ENCODE measurements around the gene TFDP2.
"Not testable (repeated sequence)": the region's sequence is repeated elsewhere in the genome, so short reads cannot be mapped to it uniquely, and the experiment has no call there.

Gene TFDP2

DNA sequence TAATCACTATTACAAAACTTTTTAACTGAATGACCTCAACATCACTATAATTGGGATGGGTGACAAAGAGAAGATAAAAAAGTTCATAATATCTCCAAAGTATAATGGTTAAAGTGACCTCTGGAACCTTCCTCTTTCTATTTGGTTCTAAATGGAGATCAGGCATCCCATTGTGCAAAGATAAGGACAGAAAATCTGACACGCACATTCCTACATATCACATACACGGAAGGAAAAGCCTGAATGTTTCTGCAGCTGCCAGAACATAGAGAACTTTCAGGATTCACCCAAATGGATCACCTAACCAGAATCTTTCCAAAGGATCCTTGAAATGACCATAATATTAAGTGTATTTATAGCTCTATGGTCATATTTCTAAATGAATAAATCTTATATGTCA lies 128.2 kb downstream of the TFDP2 start:
- no peak for DNase-seq (ENCODE audit: low read depth in 2 of 2)

DNA sequence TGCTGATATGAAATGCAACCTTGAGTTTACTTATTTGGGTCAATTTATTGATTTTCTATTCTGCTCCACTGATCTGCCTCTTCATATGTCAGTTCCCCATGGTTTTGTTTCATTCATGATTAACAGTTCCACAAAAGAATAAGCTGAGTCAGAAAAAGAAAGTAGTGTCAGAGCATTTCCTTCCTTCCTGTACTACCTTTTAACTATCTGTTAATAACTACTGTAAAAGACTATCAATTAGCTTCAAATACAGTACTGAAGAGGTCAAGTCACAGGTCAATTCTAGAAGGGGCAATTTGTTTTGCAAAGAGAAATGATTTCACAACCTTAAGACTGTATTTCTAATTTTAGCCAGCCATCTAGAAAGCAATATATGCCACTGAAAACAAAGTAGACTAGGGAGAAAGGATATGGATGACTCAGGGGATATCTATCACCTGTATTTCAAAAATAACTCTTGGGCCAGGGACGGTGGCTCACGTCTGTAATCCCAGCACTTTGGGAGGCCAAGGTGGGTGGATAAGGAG lies 129.5 kb downstream of the TFDP2 start:
- DNase-seq (ENCODE audit: low read depth in 2 of 2) = no peak

DNA sequence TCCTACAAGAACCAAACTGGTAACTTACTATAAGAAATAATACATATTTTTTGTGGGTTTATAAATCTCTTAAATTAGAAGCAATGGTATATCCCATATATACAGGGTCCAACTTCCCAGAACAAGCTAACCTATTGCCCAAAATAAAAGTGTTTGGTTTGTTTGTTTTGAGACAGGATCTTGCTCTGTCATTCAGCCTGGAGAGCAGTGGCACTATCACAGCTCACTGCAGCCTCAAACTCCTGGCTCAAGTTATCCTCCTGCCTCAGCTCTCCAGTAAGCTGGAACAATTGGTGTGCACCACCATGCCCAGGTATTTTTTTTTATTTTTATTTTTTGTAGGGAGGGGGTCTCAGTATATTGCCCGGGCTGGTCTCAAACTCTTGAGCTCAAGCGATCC lies 135.4 kb downstream of the TFDP2 start:
- no peak for DNase-seq (ENCODE audit: low read depth in 2 of 2)

DNA sequence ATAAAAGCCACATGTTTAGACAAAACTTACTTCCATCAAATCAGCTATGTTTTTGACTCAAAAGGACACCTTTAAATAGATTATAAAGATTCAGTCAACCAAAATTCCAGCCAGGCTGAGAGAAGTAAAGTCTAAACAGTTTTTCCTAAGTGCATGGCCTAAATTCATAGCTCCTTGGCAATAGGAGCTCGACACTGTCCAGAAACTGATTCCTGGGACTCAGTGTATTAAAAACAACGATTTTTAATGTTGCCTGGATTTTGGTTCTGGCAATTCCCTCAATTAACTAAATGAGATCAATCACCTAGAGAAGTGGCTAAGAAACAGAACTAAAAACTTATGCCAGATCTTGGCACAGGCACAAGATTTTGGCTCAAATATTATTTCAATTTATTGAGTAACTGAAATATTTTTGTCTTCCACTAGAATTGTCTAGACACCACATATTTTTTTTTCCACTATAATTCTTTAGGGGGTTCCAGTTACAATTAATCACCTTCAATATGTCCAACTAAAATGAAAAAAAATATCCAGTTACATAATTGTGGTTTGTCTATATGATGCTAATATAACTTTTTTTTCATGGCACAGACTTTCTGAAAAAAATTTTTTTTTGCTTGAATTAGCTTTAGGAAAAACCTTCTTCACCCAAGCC lies 135.9 kb downstream of the TFDP2 start:
- DNase-seq (ENCODE audit: low read depth in 2 of 2) = no peak

DNA sequence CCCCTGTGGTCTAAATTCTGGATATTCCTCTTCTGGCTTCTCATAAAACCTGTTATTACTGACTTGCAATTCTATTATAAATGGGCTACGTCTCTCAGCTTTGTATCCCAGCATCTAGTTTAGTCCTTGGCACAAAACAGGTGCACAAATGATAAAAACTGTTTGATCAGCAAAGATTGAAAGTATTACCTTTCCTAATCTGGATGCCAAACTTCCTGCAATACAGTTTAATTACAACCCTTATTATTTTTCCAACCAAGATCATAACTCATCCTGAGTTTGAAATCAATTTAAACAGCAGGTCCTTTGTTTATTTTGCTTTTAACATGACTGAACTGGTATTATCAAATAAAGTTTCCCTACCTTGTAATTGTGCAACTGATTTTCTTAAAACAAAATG lies 140.3 kb downstream of the TFDP2 start:
- DNase-seq (ENCODE audit: low read depth in 2 of 2) = no peak

DNA sequence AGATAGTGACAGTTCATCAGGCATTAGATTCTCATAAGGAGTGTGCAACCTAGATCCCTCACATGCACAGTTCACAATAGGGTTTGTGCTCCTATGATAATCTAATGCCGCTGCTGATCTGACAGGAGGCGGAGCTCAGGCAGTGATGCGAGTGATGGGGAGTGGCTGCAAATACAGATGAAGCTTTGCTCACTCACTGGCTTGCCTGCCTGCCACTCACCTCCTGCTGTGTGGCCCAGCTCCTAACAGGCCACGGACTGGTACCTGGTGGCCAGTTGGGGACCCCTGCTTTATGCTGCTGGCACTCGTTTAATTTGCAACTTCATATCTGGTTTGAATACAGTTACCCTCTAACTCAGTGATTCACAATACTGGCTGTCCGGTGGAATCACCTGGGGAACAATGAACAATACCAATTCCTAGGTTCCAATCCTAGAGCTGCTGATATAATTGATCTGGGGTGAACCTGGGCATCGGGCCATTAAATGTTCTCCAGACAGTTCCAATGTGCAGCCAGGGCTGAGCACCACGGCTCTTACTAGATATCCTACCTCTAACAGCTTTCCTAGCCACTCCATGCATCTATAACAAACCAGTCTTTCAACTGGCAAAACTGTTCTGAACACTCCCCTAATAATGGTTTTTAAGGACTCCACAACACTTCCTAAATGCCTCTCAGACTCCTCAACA lies 141.5 kb downstream of the TFDP2 start:
- DNase-seq (ENCODE audit: low read depth in 2 of 2) = no peak

DNA sequence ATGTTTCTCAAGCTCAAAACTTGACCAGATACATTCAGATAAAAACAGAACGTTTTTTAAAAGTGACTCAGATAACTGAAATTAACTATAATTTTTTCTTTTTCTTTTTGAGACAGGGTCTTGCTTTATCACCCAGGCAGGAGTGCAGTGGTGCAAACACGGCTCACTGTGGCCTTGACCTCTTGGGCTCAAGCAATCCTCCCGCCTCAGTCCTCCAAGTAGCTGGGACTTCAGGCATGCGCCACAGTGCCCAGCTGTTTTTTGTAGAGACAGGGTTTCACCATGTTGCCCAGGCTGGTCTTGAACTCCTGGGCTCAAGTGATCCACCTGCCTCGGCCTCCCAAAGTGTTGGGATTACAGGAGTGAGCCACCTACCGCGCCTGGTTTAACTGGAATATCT lies 144.4 kb downstream of the TFDP2 start:
- not testable (repeated sequence) for DNase-seq (ENCODE audit: low read depth in 2 of 2)

DNA sequence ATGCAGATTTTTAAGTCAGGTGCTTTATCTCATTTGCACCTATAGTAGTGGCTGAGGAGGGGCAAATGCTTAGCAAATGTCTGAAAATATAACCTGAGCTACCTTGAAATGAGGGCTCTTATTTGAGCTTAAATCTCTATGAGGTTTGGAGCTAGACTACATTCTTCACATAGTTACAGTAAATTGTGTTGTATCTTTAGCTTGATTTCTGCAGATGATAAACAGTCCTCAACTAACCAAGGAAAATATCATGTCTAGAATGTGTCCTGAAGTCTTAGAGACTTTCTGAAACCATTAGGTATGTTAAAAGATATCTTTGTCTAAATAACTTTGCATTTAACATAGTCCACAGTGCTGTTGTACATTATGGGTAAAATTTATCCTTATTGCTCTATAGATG lies 145.3 kb downstream of the TFDP2 start:
- DNase-seq (ENCODE audit: low read depth in 2 of 2) = no peak

DNA sequence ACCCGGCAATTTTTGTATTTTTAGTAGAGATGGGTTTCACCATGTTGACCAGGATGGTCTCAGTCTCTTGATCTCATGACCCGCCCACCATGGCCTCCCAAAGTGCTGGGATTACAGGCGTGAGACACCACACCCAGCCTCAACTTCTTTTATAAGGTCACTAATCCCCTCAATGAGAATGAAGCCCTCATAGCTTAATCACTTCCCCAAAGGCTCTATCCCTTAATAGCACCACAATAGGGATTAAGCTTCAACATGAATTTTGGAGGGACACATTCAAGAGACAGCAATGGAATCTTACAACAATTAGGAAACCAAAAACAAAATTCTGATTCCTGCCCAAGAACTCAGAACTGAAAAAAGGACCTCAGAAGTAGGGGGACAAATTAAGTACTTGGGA lies 146.1 kb downstream of the TFDP2 start:
- DNase-seq (ENCODE audit: low read depth in 2 of 2) = no peak

DNA sequence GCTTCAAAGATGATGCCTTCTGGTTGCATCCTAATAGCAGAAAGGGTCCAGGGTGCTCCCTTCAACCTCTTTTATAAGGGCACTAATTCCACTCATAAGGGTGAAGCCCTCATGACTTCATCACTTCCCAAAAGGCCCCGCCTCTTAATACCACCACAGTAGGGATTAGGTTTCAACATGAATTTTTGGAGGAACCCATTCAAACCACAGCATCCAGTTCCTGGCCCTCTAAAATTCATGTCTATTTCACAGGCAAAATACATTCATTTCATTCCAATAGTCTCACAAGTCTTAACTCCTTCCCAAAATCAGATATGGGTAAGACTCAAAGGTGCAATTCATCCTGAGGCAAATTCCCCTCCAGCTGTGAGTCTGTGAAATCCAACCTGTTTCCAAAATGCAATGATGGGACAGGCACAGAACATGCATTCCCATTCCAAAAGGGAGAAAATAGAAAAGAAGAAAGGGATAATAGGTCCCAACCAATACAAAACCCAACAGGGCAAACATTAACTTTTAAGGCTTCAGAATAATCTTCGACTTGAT lies 148.9 kb downstream of the TFDP2 start:
- DNase-seq (ENCODE audit: low read depth in 2 of 2) = no peak

DNA sequence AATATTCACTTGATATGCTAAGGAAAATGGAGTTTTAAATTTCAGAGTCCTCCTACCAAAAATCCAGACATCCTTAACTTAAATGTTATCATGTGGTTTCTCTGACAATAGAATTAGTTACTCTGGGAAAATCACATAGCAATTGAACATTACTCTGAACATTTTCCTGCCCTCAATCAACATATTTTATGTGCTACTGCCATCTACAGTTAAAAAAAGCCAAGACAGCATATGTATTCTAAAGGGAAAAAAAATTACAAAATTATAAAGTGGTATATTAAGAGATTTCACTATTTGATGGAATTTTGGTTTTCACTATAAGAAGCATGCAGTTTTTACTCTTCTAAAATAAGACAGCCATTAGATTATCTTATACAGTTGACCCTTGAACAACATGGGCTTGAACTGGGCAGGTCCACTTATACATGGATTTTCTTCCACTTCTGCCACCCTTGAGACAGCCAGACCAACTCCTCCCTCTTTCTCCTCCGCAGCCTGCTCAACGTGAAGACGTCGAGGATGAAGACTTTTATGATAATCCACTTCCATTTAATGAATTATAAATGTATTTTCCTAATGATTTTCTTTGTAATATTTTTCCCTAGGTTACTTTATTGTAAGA lies 150.6 kb downstream of the TFDP2 start:
- no peak for DNase-seq (ENCODE audit: low read depth in 2 of 2)

DNA sequence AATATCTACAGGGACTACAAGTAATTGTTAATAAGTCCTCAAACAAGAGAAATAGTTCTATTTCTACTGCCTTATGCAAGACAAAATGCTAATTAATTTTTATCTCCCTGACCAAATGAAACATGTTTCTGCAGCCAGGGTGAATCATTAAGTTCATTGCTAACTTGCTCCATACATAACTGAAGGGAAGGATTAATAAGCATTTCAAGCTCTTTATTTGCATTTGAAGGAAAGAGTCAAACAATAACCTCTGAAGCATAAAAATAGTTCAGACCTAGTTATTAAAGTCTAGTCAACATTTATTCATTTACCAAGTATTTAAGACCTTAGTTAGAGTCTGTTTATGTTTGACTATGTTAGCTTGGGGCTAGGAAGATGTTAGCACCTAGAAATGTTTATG lies 152.9 kb downstream of the TFDP2 start:
- DNase-seq (ENCODE audit: low read depth in 2 of 2) = no peak

DNA sequence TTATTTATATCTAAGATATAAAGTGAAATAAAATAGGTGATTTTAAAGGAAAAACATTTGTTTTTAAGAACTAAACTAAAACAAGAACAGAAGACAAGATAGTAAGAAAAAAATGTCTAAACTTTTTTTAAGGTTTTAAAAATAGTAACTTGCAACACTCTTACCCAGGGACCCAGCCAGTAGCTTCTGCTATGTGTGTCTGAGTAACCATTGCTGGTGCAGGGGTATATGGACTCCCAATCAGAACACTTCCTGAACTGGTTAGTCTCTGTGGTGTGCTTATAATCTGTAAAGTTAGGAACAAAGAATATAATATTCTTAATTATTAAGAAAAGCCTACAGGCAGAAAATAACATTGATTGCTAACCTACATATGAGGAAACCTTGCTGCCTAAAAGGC lies 154.5 kb downstream of the TFDP2 start:
- DNase-seq (ENCODE audit: low read depth in 2 of 2) = no peak

DNA sequence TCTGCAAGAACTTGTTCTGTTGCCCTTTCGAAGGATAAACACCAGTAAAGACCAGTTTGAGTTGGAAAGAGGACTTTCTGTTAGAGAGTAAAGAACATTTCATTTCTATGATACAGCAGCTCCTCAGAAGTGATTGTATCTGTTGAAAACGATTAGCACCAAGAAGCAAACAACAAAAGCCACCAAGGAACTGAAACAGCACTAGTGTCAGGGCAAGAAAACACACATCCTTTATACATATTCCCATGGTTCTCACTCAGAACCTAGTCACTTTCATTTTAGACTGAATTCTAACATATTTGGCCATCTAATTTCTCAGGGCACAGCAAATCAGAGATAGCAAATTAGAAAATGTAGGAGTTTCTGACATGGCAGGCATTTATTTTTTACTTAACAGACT lies 156.8 kb downstream of the TFDP2 start:
- DNase-seq (ENCODE audit: low read depth in 2 of 2) = no peak

DNA sequence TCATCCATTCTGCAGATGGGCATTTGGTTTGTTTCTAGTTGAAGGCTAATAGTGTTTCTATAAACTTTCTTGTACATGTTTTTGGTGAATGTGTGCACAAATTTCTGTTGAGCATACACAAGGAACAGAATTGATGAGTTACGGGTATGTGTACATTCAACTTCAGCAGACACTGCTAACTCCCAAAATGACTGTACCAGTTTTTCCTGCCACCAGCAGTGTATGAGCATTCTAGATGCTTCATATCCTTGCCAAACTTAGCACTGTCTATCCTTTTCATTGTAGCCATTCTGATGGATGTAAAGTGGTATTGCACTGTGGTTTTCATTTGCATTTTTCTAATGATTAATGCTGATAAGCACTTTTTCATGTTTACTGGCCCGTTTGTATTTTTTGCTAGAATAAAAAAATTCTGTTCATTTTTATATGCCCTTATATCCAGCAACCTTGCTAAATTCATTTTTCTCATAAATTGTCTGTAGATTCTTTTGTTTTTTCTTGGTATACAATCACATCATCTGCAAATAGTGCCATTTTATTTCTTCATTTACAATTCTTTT lies 162.7 kb downstream of the TFDP2 start:
- DNase-seq (ENCODE audit: low read depth in 2 of 2) = no peak

DNA sequence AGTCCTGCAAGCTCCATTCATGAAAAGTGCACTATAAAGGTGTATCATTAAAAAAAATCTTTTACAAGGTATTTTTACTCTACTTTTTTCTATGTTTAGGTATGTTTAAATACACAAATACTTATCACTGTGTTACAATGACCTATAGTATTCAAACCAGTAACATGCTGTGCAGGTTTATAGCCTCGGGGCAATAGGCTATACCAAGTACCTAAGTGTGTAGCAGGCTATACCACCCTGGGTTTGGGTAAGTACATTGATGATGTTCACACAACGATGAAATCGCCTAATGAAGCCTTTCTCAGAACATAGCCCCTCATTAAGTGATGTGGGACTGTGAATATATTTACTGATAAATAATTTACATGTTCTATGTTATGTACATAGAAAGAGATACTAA lies 168.3 kb downstream of the TFDP2 start:
- no peak for DNase-seq (ENCODE audit: low read depth in 2 of 2)

DNA sequence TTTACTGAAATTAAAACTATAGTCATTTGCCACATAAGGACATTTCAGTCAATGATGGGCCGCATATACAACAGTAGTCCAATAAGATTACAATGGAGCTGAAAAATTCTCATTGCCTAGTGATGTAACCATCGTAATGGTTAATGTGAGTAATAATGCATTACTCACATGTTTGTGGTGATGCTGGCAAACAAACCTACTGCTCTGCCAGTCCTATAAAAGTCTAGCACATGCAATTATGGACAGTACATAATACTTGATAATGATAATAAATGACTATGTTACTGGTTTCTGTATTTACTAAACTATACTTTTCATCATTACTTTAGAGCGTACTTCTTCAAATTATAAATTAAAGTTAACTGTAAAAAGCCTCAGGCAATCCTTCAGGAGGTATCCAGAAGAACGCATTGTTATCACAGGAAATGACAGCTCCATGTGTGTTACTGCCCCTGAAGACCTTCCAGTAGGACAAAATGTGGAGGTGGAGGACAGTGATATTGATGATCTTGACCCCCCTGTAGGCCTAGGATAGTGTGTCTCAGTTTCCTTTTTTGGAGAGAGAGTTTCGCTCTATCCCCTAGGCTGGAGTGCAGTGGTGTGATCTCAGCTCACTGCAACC lies 170.2 kb downstream of the TFDP2 start:
- DNase-seq (ENCODE audit: low read depth in 2 of 2) = no peak

DNA sequence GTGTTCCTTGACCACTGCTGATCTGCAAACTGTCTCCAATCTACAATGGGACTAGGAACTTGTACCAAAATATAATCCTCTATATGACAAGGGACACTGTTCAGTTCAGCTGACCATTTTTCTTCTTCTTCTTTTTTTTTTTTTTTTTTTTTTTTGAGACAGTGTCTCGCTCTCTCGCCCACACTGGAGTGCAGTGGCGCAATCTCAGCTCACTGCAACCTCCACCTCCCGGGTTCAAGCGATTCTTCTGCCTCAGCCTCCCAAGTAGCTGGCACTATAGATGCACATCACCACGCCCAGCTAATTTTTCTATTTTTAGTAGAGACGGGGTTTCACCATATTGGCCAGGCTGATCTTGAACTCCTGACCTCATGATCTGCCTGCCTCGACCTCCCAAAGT lies 174.6 kb downstream of the TFDP2 start:
- not testable (repeated sequence) for DNase-seq (ENCODE audit: low read depth in 2 of 2)

DNA sequence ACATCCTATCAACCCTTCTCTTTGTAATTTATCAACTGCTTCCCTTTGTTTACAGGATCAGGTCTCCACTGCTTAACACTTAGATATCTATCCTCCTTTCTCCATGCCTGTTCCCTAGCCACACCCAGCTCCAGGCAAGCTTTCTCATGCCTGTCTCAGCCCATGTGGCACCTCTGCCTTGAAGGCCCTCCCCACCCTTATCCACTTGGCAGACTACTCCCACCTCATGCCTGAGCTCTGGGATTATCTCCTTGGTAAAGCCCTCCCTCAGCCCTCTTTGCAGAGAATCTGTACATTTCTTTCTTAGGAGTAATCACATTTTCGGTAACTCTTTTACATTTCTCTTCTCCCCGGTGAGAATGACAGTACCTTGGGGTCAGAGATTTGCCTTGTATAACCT lies 176.9 kb downstream of the TFDP2 start:
- DNase-seq (ENCODE audit: low read depth in 2 of 2) = no peak

DNA sequence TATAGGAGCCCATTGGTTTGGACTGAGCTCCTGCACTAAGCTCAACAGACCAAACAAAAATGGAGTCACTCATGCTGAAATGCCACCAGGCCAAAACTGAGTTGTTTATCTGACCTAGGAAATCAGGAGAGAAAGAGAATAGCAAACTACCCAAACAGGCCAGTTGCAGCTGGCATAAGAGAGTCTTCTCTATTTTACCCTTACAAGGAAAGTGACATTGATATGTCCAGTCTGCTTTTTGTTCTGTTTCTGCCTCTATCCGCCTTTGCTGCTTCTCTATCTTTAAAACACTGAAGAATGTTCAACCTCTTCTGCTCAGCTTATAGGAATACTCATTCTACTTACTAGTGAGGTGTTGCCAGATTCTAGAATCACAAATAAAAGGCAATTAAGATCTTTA lies 177.8 kb downstream of the TFDP2 start:
- no peak for DNase-seq (ENCODE audit: low read depth in 2 of 2)

DNA sequence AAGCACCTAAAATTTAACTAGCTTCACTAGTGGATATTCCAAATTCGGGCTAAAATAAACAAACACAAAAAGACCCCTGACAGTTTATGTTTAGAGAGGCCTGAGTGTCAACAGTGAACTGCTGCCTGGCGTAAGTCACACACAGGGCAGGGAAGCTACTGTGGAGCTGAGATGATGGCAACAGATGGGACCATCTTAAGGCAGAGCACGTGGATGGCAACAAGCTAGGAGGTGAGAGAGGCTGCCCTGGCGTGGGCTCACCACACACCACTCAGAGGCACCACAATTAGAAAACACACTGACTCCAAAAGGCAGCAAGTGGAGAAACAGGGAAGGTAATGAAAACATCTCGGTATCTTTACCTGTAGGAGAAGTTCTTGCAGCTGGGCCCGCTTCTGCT lies 179.6 kb downstream of the TFDP2 start:
- no peak for DNase-seq (ENCODE audit: low read depth in 2 of 2)

DNA sequence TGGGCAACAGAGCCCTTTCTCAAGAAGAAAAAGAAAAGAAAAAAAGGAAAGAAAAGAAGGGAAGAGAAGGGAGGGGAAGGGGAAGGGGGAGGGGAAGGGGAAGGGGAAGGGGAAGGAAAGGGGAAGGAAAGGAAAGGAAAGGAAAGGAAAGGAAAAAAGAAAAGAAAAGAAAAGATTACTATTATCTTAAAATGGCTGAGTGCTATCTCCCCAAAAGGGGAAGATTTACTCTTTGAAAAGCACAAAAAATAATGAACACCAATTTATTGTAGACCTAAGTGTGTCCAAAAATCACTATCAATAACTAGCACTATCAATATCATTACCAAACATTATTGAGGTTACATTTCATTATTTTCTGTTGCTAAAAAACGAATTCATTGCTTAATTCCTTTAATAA lies 183.9 kb downstream of the TFDP2 start:
- DNase-seq (ENCODE audit: low read depth in 2 of 2) = no peak
